Gastroesophageal sphincter (tissue), 3 donors: ENCODE data around the gene NFYC.

Experiments
- CTCF ChIP-seq, 4 experiments: fragments of 200-600 bp in 2 of 4; fragments of 450-650 bp in 2 of 4; sonication (generic) in 1 of 4; IDR thresholded peaks; one replicate each; pipeline ENCODE4 v1.5.1; 2017 to 2019; ENCODE audit warnings: antibody characterized with exemption in 4 of 4, mild to moderate bottlenecking in 2 of 4, moderate library complexity in 2 of 4
- EP300 ChIP-seq: sonication (generic); formaldehyde crosslinking; IDR thresholded peaks from one replicate; pipeline ENCODE4 v1.6.1; 2017; ENCODE audit warnings: antibody characterized with exemption, mild to moderate bottlenecking
- POLR2A ChIP-seq, 2 donors: fragments of 450-650 bp; IDR thresholded peaks; one replicate each; pipeline ENCODE4 v1.6.1; 2017; ENCODE audit warnings: antibody characterized with exemption in 2 of 2, mild to moderate bottlenecking in 2 of 2, moderate library complexity in 1 of 2
- POLR2AphosphoS5 ChIP-seq: sonication (generic); formaldehyde crosslinking; IDR thresholded peaks from one replicate; pipeline ENCODE4 v1.6.1; 2017; ENCODE audit warnings: antibody characterized with exemption

DNA sequence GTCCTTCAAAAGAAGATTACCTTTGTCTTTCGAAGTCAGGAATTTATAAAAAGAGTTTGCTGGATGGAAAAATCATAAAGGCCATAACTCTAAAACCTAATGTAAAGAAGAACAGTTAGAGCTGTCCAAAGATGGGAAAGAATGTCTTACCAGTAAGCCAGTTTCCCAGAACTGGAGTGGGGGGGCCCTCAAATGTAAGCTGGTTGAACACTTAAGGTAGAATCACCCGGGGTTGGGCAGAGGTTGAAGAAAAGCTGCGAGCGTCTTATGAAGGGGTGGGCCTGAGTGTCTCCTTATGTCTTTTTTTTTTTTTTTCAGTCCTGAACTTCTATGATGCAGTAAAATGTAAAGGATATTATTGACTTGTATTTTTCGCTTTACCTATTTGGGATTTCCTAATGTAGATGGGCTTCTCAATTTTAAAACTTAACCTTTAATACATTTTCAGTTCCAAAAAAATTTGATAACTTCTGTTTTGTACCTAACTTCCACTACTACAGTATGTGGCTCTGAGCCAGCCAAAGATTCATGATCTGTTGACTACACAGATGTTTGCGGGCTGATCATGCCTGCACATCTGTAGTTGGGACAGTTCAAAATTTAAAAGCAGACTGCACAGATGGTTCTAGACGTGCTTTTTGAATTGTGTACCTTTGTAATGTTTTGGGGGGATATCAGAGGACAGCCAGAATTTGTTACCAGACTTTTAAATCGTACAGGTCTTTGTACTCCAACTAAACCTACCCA lies 43.6 kb downstream of the NFYC start:
- TF ChIP-seq CTCF (IDR thresholded peaks at IDR 0.05) = no peak
- TF ChIP-seq EP300 = no peak
- TF ChIP-seq POLR2AphosphoS5 = no peak
- TF ChIP-seq POLR2A (IDR thresholded peaks at IDR 0.05) = no peak
